Limb (tissue), 2 donors: ENCODE data around the gene TGFBI.
"Not testable (repeated sequence)": the region's sequence is repeated elsewhere in the genome, so short reads cannot be mapped to it uniquely, and the experiment has no call there.

Experiments
- DNase-seq, 2 donors: peaks; one replicate each; pipeline ENCODE4 v3.0.0-alpha.2; 2016; ENCODE audit errors: extremely low spot score in 2 of 2

The TGFBI gene

DNA sequence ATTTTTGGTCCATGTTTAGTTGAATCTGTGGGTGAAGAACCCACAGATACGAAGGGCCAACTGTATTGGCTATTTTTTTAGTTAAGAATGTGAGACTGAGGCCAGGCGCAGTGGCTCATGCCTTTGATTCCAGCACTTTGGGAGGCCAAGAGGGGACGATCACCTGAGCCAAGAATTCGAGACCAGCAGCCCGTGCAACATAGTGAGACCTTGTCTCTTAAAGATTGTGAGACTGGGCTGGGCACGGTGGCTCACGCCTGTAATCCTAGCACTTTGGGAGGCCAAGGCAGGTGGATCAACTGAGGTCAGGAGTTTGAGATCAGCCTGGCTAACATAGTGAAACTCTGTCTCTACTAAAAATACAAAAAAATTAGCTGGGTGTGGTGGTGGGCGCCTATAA, 16.2 kb downstream of the TGFBI start:
- not testable (repeated sequence) for DNase-seq

DNA sequence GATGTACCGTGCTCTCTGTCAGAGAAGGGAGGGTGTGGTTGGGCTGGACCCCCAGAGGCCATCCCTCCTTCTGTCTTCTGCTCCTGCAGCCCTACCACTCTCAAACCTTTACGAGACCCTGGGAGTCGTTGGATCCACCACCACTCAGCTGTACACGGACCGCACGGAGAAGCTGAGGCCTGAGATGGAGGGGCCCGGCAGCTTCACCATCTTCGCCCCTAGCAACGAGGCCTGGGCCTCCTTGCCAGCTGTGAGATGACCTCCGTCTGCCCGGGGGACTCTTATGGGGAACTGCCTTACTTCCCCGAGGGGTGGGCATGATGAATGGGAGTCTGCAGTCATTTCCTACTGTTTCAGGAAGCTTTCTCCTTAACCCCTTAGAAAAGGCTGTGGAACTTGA, 17.5 kb downstream of the TGFBI start:
- no peak for DNase-seq

- no peak for DNase-seq
Measured at GRCh38 chr5:136047858-136048257, 19.1 kb downstream of the TGFBI start.

- no peak for DNase-seq
Measured at GRCh38 chr5:136048966-136049365, 20.2 kb downstream of the TGFBI start.

DNA sequence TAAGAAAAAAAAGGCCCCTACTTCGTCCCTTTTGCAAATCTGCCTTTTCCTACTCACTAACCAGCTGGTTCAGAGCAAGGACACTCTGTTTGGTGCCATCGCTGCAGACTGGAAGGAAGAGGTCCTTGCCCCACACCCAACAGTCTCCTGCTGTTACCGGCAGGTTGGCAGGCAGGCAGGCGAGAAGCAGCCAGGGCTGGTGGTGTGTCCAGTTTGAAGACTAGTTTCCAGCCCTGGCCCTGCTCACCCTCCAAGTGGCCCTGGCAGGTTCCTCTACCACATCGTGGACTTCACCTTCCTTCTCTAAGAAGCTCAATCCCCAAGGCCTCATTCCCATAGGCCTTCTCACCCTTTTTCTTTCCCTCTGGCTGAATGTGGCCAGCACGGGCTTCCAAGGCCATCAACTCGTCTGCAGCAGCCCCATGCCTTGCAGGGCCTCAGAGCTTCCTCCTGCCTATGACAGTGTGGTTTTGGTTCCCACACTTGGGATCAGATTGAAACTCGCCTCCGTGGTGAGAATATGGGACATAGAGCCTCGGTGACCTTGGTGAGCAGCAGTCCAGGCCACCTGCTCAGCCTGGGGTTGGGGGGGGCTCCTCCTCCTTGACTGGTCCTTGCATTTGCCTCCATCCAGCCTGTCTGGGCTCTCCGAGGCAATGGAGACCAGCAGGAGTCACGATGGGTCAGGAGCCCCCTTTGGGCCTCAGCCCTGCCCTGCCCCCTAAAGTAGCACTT, 22.9 kb downstream of the TGFBI start:
- DNase-seq = no peak

- DNase-seq = no peak
Measured at GRCh38 chr5:136052692-136053335, 24.0 kb downstream of the TGFBI start.

DNA sequence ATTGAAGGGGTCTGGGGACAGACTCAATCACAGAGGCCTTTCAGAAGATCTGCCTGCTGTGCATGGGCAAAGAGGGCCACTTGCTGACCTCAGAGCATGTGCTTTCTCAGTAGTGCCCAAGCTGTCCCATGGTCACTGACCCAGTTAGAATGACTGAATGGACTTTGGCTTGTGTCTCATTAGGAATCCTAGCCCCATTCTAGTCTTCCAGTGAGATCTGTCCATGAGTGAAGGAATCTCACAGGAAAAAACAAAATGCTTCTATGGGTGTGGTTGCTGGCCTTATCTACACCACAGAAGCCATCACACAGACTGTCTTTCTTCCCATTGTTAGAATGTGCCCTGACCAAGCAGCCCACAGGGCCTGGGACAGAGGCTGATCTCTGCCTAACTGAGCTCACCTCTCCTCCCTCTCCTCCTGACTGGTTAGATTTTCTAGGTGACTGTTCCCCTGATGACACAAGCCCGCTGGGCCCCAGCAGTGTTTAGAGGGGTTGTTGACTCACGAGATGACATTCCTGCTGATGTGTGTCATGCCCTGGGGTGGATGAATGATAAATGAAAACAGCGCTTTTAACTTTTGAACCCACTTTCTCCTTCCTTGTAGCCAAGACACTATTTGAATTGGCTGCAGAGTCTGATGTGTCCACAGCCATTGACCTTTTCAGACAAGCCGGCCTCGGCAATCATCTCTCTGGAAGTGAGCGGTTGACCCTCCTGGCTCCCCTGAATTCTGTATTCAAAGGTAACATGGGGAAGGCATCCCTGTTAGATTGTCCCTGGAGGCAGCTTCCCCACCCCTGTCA, 24.8 kb downstream of the TGFBI start:
- no peak for DNase-seq

DNA sequence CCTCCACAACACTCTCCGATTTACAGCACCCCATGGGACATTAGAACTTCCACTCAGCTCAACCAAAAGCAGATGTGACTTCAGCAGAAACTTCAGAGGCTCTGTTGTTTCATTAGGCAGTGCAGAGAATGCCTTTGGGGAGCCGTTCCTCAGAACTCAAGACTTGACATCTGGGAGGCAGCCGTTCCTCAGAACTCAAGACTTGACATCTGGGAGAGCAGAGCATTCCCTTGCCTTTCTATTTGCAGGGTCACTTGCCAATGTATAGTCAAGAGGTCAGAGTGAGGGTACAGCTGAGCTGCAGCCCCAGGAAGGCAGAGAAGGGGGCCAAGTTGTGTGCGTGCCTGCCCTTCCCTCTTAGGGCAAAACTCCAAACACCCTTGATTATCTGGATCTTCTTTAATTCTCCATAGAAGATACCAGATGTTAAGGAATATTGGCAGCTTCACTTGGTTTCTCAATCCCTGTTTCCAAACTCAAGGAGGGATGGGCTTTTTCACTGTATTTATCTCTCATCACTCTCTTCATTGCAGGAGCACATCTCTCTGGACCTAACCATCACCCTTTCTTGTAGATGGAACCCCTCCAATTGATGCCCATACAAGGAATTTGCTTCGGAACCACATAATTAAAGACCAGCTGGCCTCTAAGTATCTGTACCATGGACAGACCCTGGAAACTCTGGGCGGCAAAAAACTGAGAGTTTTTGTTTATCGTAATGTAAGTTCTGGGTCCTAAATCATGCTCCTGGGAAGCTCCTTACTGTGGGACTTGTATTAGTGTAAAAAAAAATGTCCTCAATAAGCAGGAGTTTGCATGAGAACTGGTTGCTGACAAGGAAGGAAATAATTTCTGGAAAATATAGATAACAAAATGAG, 25.6 kb downstream of the TGFBI start:
- DNase-seq = peak in 1 of 2 donors; percentile 79

- DNase-seq = no peak
Measured at GRCh38 chr5:136055612-136056309, 27.0 kb downstream of the TGFBI start.

DNA sequence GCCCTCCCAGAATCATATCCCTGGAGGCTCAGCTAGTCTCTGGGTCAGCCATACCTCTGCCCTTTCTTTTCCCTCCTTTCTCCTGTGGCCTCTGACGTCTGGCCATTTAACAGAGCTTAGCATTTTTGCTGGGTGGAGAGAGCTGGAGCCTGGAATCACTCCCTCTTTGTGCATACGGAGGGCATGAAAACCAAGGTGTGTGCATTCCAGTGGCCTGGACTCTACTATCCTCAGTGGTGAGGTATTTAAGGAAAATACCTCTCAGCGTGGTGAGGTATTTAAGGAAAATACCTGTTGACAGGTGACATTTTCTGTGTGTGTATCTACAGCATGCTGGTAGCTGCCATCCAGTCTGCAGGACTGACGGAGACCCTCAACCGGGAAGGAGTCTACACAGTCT, 27.5 kb downstream of the TGFBI start:
- DNase-seq = no peak

- DNase-seq = no peak
Measured at GRCh38 chr5:136056771-136057335, 28.1 kb downstream of the TGFBI start.

GRCh38 chr5:136057401-136058038, 28.7 kb downstream of the TGFBI start:
- peak in 1 of 2 donors; percentile 62 for DNase-seq

DNA sequence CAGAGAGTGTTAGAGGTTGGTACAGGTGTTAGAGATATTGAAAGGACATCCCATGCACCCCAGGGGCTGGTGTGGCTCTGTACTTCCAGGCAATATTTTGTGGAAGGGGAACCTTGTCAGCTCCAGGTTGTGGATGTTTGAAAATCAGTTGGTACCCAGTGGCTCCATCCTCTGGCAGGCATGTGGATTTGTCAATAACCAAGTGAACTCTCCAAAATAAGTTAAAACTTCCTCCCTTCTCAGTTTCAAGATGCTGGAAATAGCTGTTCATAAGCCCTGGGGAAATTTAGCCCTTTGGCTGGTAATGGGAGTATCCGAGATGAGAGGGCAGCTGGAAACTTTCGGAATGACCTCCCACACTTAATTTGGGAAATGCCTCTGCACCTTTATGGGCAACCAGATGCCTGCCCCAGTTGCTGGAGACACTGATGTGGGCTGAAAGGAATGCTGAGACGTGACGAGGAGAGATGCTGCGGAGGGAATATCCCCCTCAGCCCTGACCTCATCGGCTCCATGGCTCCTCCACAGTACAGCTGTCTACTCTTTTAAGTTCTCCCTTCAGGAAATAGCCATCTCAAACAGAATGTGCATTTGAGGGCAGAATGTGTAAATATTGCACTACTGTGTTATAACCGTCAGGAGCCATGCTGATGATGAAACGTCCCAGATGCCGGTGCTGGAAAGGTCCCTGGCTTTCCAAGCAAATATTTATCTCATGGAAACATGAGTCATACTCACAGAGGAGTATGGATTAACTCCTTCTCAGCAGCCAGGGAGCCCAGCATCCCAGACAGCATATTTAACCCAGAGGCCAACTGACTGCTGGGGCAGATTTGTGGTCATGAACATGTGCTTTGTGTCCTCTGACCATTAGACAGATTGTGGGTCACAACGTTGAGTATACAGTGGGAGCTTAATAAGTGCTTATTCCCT, 29.5 kb downstream of the TGFBI start:
- DNase-seq = peak; percentile 82 to 93

GRCh38 chr5:136058972-136059354, 30.2 kb downstream of the TGFBI start:
- DNase-seq = no peak

DNA sequence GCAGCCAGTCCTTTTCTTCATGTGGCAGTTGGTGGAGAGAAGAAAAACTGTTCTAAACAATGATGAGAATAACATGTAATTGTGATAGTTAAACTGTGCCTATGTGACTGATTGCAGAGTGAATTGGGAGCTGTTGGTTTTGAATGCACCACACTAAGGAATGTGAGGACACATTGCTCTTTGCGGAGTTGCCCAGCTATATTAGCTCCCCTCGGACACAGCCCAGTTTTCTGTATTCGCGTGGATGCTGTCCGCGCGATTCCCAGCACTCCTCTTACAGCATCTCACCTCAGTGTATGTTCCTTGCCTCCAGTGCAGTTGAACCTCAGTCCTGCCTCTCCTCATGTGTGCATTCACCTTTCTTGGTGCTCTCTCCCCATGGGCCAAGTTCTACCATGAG, 32.2 kb downstream of the TGFBI start:
- peak in 1 of 2 donors; percentile 1 for DNase-seq

- DNase-seq = peak in 1 of 2 donors; percentile 21
Measured at GRCh38 chr5:136061630-136062365, 33.0 kb downstream of the TGFBI start.

- peak in 1 of 2 donors; percentile 23 for DNase-seq
Measured at GRCh38 chr5:136062366-136063274, 33.8 kb downstream of the TGFBI start.
